GM18502 (cell line): ENCODE results near the gene CHMP1B.

ENCODE experiments used
- ATAC-seq: cut with Tn5 transposase; IDR thresholded peaks from one replicate; pipeline ENCODE4 v1.9.1; 2021; ENCODE audit warnings: mild to moderate bottlenecking; ENCODE audit not compliant: unreplicated experiment, poor library complexity

CHMP1B gene, protein sequence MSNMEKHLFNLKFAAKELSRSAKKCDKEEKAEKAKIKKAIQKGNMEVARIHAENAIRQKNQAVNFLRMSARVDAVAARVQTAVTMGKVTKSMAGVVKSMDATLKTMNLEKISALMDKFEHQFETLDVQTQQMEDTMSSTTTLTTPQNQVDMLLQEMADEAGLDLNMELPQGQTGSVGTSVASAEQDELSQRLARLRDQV

DNA sequence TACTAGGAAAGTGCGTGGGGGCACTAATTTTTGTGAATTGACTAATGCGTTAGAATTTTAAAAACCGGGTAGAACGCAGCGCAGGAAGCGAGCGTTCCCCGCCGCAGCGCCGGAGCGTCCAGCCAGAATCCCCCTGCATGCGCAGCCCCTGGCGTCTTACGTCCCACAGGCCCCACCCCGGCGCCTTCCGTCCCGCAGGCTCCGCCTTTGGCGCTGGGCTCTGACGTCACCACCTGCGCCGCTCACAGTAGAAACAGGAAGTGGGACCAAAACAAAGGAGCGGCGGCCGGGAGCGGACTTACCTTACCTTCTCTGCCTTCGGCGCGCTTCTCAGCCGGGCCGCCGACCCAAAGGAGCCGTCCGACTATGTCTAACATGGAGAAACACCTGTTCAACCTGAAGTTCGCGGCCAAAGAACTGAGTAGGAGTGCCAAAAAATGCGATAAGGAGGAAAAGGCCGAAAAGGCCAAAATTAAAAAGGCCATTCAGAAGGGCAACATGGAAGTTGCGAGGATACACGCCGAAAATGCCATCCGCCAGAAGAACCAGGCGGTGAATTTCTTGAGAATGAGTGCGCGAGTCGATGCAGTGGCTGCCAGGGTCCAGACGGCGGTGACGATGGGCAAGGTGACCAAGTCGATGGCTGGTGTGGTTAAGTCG is at the start of gene CHMP1B:
CHMP1B (plus strand) TSS at position 268 of the 660 bp plus-strand sequence; CDS start at position 367, 99 bp downstream.
- ATAC-seq: peak; percentile 93

DNA sequence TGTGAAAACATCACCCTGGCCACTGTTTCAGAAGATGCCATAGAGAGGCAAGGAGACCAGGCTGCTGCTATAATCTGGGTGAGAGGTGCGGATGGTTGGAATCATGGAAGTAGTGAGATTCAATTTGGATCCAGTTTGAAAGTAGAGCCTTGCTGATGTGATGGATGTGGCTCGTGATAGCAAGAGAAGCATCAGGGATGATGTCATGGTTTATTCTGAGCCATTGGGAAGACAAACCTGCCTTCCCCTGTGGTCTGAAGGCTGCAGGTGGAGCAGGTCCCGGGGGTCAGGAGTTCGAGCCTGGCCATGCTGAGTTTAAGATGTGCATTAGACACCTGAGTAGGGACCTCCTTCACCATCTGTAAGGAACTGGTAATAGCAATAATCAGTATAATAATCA is 49.6 kb upstream of the CHMP1B start:
- ATAC-seq: no peak

DNA sequence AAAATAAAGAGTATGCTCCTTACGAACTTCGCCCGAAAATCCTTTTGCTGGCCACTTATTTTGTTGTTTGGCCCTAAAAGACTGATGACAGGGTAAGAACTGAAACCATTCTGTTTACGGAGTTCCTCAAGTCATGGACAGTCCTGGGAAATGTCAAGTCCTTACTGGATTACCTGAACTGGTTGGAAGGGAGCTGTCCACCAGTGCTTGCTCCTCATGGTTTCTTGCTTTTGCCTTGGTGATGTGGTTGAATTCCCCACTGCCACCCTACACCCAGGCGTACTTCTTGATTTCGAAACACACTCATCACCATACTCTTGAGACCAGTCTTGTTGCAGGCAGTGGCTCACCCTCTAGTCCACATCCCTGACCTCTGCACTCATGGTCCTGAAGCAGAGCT is 49.1 kb upstream of the CHMP1B start:
- no peak for ATAC-seq

DNA sequence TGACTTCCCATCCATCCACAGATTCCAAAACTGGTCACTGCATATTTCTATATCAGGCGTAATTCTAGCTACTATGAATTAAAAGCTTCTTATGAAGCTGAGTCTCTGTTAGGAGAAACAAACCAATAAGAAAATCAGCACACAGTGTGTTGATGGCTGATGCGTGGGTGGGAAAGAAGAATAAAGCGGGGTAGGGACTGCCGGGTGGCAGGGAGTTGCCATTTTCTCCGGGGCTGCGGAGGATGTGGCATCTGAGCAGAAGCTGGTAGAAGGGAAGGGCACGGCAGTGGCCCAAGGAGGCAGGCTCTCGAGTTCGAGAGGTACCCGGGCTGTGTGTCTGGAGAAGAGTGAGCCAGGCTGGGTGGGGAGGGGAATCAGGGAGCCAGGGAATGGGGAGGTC is 48.6 kb upstream of the CHMP1B start:
- ATAC-seq: no peak

DNA sequence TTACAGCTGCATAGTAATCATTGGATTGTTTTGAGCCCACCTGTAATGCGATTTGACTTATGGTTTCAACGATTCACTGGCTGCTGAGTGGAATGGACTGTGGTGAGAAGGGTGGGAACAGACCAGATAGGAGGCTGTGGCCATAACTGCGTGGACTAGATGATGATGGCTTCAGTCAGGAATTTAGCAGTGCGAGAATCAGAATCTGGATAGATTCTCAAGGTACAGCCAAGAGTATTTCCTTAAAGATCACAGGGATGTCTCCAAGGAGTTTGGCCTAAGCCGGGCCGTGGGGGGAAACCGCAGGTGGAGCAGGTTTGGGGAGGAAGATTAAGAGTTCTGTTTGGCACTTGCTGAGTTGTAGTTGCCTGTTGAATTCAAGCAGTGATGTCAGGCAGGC is 44.0 kb upstream of the CHMP1B start:
- ATAC-seq: no peak

DNA sequence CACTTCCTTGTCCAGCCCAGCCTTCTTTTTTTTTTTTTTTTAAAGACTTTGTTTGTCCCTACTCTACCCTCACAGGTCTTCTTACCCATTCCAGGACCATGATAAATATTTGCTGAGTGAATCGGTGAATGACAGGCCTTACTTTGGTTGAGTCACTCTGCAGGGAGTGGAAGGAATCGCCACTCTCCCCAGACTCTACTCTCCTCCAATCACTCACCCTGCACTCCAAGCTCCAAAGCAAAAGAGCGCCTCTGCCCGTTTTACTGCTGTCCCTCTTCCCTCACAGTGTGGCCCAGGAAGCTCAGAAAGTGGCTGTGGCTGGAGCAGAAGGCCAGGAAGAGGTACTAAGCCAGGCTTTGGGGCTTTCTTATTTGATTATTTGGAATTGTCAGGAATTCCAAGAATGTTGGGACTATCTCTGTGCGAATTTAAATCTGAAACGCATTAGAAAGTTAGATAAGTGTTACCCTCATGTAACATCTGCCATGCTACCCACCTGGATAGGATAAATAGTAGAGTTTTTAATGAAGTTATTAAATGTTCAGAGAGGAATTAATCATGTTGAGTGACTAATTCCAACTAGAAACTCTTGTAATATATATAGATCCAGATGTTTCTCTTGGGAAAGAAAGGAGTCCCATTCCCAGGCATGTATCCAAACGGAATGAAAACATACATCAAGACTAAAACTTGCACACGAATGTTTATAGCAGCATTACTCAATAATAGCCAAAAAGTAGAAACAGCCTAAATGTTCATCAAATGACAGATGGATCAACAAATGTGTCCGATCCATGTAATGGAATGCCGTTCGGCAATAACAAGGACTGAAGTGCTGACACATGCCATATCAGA is 43.0 kb upstream of the CHMP1B start:
- no peak for ATAC-seq

DNA sequence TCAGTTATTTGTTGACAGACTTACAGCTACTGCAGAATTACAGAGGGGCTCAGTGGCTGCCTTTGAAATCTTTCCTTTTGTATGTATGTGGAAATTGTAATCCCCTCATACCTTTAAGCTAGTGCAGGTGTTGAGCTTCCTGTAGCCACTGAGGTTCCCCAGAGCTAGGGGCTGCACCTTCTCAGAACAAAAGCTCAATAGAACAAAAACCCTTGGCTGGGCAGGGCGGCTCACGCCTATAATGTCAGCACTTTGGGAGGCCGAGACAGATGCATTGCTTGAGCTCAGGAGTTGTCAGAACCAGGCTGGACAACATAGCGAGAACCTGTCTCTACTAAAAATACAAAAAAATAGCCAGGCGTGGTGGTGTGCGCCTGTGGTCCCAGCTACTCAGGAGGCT is 41.3 kb upstream of the CHMP1B start:
- ATAC-seq: no peak

DNA sequence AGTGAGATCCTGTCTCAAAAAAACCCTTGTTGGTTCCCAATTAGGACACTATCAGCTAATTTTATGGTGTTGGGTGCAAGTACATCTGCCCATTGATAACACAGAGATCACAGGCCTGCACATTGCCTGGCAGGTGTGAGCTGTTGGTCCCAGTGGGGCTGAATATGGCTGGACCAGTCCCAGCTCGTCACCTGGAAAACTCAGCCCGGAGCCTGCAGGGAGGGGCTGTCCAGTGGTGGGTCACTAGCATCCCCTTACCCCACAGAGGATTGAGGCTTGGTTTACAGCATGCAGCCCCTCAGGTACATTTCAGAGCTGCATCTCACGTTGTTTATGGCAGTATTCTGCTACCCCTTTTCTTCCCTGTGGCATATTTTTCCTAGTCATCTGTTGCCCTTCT is 40.8 kb upstream of the CHMP1B start:
- ATAC-seq: no peak

DNA sequence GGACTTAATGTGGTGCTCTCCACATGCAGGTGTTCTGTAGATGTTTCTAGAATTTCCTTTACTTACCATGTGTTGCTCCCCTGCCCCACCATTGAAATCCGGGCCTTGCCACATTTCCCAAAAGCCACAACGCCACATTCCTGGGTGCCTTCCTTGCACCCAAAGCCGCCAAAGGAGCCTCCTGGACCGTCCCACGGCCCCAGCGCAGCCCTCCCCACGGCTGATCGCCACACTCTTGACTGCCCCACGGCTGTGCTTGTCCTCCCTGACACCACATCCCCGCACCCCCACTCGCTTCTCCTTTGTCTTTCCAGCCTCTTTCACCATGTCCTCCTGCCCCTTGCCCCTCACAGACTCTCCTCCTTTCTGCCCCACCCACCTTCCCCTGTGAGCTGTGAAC is 40.2 kb upstream of the CHMP1B start:
- ATAC-seq: no peak

DNA sequence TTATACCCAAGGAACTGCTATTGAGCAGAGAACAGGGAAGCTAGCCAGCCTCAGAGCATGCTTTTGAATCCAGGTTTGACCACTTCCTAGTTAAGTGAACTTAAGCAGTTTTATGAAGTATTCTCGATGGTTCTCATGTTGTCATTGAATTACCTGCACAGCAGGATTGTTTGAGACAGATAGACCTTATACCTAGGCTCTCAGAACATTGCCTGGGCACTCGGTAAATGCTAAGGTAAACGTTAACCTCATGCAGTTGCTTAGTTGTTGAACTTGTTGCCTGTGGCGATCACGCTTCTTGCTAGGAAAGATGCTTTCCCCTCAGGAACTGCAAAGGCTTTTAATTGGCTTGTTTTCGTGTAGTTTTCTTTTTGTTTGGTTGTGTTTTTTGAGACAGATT is 34.0 kb upstream of the CHMP1B start:
- no peak for ATAC-seq

DNA sequence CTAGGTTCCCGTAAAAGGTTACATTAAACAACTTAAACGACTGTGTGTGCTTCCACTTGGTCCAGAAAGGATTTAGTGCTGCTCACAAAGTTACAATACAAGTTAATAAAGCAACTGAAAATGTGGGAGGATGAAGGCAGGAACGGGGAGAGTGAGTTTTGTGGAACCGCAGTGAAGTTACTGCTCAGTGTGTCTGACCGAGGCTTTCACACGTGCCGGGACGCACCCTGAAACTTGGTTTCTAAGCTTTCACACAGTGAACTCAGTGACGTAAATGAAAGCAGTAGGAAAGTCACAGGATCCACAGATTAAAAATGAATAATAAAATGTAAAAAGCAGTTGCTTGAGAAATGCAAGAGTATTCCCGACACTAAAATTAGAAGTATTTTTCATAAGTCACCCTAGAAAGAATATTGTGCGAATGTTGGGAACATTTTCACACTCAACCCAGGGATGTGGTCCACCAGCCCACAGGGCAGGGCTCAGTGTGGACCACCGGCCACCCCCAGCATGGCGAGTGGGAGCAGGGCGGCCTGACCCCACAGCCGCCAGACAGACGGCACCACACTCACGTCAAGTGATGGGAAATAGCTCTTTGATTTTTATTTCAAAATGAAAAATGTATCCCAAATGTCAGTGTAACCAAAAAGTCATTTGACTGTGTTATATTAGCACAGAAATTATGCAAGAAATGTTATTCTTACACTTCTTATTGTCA is 32.6 kb upstream of the CHMP1B start:
- ATAC-seq: no peak

DNA sequence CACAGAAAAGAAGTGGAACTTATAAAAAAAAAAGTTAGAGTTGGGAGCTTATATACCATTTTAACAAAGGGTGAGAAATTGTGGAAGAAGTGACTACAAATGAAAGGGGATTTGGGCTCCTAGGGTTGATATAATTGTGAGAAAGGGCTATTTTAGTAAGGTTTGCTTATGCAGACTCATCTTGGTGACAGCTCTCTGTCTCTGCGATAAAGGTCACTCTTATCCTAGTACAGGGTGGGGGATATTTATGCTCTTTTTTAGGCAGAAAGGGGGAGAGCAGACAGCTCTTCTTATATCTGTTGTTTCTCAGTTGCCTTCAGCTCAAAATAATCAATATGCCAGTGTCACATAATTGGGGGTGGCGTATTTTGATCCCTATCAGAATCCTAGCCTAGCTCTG is 31.3 kb upstream of the CHMP1B start:
- no peak for ATAC-seq

DNA sequence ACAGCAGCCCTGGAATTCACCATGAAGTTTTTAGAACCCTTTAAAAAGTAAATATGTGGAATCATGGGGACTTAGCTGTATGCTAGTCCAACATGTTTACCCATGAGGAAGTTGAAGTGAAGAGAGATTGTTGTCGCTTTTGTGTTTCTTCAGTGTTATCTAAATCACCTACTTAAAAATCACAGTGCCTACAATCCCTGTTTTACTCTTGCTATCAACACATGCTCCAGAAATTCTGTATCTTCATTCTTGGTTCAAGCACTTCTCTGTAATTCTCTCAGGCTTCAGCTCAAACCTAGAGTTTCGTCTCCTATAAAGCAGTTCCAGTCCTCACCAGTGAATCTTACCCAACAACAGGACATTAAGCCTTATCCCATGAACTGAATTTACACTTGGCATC is 30.5 kb upstream of the CHMP1B start:
- ATAC-seq: no peak

DNA sequence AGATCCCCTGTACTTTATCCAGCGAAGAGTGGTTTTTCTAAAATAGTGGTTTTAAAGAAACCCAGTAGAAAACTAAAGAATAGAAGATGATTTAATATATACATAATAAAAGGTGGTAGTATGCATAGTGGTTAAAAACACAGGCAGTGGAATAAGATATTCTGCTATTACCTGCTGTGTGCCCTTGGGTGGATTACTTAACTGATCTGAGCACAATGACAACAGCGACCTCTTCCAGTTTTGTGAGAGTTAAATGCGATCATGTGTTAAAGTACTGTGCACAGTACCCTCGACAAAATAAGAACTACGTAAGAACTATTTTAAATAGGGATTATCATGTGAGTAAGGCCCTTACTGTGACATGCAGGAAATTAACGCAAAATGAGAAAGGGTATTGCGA is 30.0 kb upstream of the CHMP1B start:
- ATAC-seq: no peak

DNA sequence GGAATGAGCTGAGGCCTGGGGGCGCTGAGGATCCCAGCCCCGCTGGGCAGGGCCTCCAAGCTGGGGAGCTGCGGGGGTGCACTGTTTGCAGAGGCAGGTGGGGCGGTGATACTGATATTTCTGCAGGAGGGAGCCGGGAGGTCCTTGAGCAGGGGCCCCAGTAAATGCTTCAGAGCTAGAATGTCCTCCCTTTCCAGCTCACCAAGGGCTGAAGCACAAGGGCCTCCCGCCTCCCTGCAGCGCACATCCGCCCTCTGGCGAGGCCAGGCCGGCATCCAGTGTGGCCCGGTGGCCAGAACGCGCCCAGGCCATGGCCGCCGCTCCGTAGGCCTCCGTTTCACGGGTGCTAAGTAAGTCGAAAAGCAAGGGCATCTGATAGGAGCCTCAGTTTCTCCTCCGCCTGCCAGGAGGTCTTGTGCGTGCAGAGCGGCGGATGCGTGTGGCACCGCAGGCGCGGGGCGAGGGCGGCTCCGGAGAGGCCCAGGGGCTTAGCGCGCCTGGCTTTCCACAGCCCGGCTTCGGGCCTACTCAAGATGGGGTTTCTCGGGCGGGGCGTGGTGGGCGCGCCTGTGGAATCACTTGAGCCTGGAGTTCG is 29.5 kb upstream of the CHMP1B start:
- ATAC-seq: no peak

DNA sequence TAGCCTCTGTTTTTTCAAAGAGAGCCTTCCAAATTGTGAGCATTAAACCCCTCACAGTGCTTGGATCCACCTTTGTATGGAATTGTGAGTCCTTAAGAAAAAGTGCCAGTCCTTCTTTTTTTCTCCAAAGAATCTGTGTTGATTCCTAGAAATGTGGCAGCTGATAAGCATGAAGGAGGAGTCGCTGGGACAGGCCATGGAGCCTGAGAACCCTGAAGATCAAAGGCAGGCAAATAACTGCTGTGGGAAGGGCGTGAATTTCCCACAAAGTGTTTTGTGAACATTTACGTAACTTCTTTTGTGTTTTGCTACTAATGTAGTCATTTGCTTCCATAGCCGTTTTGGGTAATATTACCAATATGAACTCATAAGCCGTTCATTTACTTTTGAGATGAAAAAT is 27.7 kb upstream of the CHMP1B start:
- ATAC-seq: no peak

DNA sequence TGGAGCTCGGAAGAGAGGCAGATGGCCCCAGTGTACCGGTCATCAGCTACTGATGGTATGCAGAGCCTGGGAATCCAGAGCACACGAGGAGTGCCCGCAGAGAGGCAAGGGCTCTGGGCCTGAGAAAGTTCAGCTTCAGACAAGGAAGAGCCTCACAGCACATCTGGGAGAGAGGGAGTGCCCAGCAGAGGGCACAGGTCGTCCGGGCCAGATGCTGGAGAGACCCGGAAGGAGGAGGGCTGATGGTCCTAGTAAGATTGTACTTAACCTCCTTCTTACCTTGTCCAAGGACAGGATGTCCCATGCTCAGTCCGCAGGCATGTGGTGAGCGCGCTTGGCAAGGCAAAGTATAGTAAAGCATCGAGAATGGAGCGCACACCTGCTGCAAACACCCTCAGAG is 24.4 kb upstream of the CHMP1B start:
- ATAC-seq: no peak

DNA sequence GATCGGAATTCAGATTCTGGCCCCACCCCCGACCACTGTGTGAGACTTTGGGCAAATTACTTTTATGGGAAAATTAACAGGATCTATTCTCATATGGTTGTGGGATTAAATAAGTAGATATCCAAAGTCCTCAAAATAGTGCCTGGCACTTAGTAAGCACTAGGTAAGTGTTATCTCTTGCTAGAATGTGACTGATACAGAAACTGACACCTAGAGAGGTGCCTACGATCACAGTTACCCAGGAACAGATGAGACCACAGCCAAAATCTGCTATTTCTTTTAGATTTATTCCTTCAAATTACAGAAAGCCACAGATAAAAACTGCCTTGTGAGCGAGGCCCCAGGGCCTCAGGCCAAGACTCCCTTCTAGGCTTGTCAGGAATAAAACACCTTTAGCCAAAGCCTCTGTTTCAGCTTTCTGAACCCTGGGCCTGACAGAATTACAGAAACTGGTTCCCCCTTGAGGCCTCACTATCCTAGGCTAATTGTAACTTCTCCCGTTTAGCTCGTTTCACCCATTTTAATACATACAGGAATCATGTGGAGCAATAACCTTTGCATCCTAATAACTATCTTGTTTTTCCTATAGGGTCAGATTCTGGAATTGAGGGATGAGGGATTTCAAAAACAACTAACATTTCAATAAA is 22.3 kb upstream of the CHMP1B start:
- ATAC-seq: no peak

DNA sequence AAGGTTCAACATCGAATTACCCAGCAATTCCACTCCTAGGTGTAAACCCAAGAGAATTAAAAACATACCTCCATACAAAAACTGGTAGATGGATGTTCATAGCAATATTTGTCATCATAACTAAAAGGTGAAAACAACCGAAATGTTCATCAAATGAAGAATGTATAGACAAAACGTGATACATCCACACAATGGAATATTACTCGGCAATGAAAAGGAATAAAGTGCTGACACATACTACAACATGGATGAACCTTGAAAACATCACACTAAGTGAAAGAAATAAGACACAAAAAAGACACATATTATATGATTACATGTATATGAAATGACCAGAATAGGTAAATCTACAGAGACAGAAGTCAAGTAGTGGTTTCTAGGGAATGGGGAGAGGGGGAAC is 20.6 kb upstream of the CHMP1B start:
- no peak for ATAC-seq

DNA sequence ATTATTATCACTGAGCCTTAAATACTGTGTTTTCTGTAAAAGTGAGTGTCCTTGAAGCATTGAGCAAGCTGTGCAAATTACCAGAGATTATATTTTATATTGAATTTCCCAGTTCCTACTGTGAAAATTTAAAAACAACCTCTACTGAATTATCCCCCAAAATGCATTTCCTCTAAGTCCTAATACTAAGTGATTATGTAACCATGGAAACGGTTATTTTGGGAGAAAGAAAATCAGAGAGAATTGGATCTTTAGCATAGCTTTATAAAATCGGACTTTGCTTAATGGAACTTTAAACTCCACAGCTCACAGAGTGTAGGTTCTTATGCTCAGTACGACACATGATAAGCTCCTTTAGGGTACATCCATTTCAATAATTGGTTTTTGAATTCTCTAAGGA is 19.3 kb upstream of the CHMP1B start:
- no peak for ATAC-seq
